Activated B cell treated with CpG ODN at 0.5 μM for 24 hours (primary cell): ENCODE results near the gene IPPK. TPM values are rescaled to one million over a fixed set of nuclear protein-coding genes. Genes with fewer than 3 reads are reported as not detected.

Experiments used
- ATAC-seq: fragments of 200-7000 bp; cut with Tn5 transposase; one replicate; pipeline ENCODE4 v1.10.0; 2021; ENCODE audit warnings: low read depth, mild to moderate bottlenecking, moderate library complexity
- CTCF ChIA-PET: fragments of 350-600 bp; sonication (Branson Sonifier 250); formaldehyde crosslinking; loops from one replicate; lab custom pipeline; 2021; ENCODE audit warnings: antibody characterized with exemption; lab: Charles Lee
- POLR2A ChIA-PET: fragments of 350-600 bp; sonication (Branson Sonifier 250); formaldehyde crosslinking; loops from one replicate; lab custom pipeline; 2021; ENCODE audit warnings: antibody characterized with exemption; lab: Charles Lee
- DNase-seq: peaks from one replicate; pipeline ENCODE4 v3.0.0; 2022
- H3K27ac Mint-ChIP-seq: one replicate; pipeline ENCODE4 v1.8.0; 2020; ENCODE audit warnings: mixed read lengths
- H3K27me3 Mint-ChIP-seq: one replicate; pipeline ENCODE4 v1.8.0; 2021; ENCODE audit warnings: mixed read lengths
- H3K36me3 Mint-ChIP-seq: one replicate; pipeline ENCODE4 v1.8.0; 2021; ENCODE audit warnings: low read depth, mixed read lengths
- H3K4me1 Mint-ChIP-seq: one replicate; pipeline ENCODE4 v1.8.0; 2021; ENCODE audit warnings: mixed read lengths
- H3K4me3 Mint-ChIP-seq: one replicate; pipeline ENCODE4 v1.8.0; 2020; ENCODE audit warnings: mild to moderate bottlenecking, mixed read lengths
- H3K9me3 Mint-ChIP-seq: one replicate; pipeline ENCODE4 v1.8.0; 2020; ENCODE audit warnings: mixed read lengths
- CTCF ChIP-seq: fragments of 200-600 bp; IDR thresholded peaks from one replicate; pipeline ENCODE4 v1.8.0; 2022; ENCODE audit warnings: antibody characterized with exemption, mild to moderate bottlenecking
- intact Hi-C: fragments of 100-400 bp; cut with micrococcal nuclease; formaldehyde crosslinking; loops from one replicate; pipeline ENCODE4 v1.15.1; 2024
- total RNA-seq: library from RNA; stranded (reverse); gene quantifications from 2 replicates; pipeline ENCODE4 v1.2.3, GENCODE V29; 2022

Gene IPPK
- total RNA-seq, 1 donor from 2014 or later: 9.7 TPM

GRCh38 chr9:92714016-92714415 lies 44.1 kb upstream of the IPPK start:
- POLR2A ChIA-PET: no interaction called here
- Mint-ChIP-seq H3K4me3 (no peak overlapping the region), H3K36me3 (peaks cover 83% of the 10 kb centered on the region), H3K27ac (no peak overlapping the region), H3K9me3 (no peaks in the 10 kb centered on the region), H3K4me1 (peaks cover 40% of the 10 kb centered on the region), H3K27me3 (no peaks in the 10 kb centered on the region)
- no peak for TF ChIP-seq CTCF
- intact Hi-C loops: no loop called here
- no peak for DNase-seq
- ATAC-seq: no peak
- CTCF ChIA-PET: interaction anchor here (1.1 to 10.7 kb wide), 3 partner anchors 15 to 84 kb away, joined by 3 to 109 read pairs (median 6); no protein-coding TSS in a partner anchor

GRCh38 chr9:92713528-92713927 lies 43.6 kb upstream of the IPPK start:
- peaks cover 40% of the 10 kb centered on the region for H3K4me1 Mint-ChIP-seq
- POLR2A ChIA-PET: no interaction called here
- no peak overlapping the region for H3K27ac Mint-ChIP-seq
- TF ChIP-seq CTCF: no peak
- H3K27me3 Mint-ChIP-seq: no peaks in the 10 kb centered on the region
- DNase-seq (no peak), ATAC-seq (no peak)
- H3K4me3 Mint-ChIP-seq: no peak overlapping the region
- CTCF ChIA-PET: interaction anchor here (1.1 to 10.7 kb wide), 3 partner anchors 16 to 84 kb away, joined by 3 to 109 read pairs (median 6); no protein-coding TSS in a partner anchor
- peaks cover 83% of the 10 kb centered on the region for H3K36me3 Mint-ChIP-seq
- H3K9me3 Mint-ChIP-seq: no peaks in the 10 kb centered on the region
- intact Hi-C loops: no loop called here

- H3K4me1 Mint-ChIP-seq: peaks cover 36% of the 10 kb centered on the region
- H3K27me3 Mint-ChIP-seq: no peaks in the 10 kb centered on the region
- no peak for TF ChIP-seq CTCF
- peaks cover 76% of the 10 kb centered on the region for H3K36me3 Mint-ChIP-seq
- ATAC-seq (no peak), DNase-seq (no peak)
- H3K9me3 Mint-ChIP-seq: no peaks in the 10 kb centered on the region
- no peak overlapping the region for H3K27ac Mint-ChIP-seq
- H3K4me3 Mint-ChIP-seq: no peak overlapping the region
- ChIA-PET CTCF (interaction anchor here (1.6 to 10.7 kb wide), 2 partner anchors 16 to 79 kb away, joined by 6 to 109 read pairs; no protein-coding TSS in a partner anchor), POLR2A (no interaction called here)
- intact Hi-C loops: no loop called here
Observed at GRCh38 chr9:92712767-92713166, 42.8 kb upstream of the IPPK start.

GRCh38 chr9:92711844-92712243 lies 41.9 kb upstream of the IPPK start:
- ATAC-seq (no peak), DNase-seq (no peak)
- Mint-ChIP-seq H3K27ac (peak overlapping the region; percentile 66), H3K9me3 (no peaks in the 10 kb centered on the region), H3K36me3 (peaks cover 67% of the 10 kb centered on the region), H3K4me1 (peaks cover 31% of the 10 kb centered on the region), H3K4me3 (peak overlapping the region; percentile 55), H3K27me3 (no peaks in the 10 kb centered on the region)
- TF ChIP-seq CTCF: no peak
- ChIA-PET CTCF (interaction anchor here (10.7 kb wide), 1 partner anchor 80 kb away, joined by 109 read pairs; no protein-coding TSS in a partner anchor), POLR2A (no interaction called here)
- intact Hi-C loops: no loop called here

- POLR2A ChIA-PET: no interaction called here
Observed at GRCh38 chr9:92711146-92711545, 41.2 kb upstream of the IPPK start.

More at GRCh38 chr9:92711146-92711545, 41.2 kb upstream of the IPPK start:
- no peak for ATAC-seq
- TF ChIP-seq CTCF: no peak
- Mint-ChIP-seq H3K4me3 (no peak overlapping the region), H3K9me3 (no peaks in the 10 kb centered on the region), H3K27me3 (no peaks in the 10 kb centered on the region), H3K36me3 (peaks cover 60% of the 10 kb centered on the region), H3K27ac (peak overlapping the region; percentile 60), H3K4me1 (peaks cover 26% of the 10 kb centered on the region)
- CTCF ChIA-PET: no interaction called here
- intact Hi-C loops: no loop called here
- DNase-seq: no peak
